ENCODE data around the gene POLD3.

The POLD3 gene

DNA sequence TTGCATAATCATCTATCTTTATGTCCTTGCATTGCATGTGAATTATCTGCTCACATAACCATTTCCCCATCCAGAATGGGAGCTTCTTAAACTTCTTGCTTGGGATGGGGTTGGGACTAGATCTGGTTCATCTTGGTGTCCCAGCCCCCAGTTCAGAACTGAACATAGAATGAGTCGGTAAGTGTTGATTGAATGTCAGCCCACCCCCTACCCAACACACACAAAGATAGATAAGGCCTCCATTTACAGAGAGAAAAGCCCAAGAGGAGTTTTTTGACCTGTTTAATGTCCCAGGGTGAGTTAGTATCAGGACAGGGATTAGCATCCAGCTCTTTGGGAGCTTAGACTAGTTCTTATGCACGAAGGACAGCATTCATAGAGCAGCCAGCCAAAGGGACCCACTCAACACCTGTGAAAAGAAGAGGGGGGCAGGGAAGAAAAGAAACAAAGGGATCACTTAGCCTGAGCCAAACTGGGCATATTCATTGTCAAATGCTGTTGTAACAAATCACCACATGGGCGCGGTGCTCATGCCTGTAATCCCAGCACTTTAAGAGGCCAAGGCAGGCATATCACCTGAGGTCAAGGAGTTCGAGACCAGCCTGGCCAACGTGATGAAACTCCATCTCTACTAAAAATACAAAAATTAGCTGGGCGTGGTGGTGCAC is 81.4 kb downstream of the POLD3 start:
- no peak for DNase-seq

DNA sequence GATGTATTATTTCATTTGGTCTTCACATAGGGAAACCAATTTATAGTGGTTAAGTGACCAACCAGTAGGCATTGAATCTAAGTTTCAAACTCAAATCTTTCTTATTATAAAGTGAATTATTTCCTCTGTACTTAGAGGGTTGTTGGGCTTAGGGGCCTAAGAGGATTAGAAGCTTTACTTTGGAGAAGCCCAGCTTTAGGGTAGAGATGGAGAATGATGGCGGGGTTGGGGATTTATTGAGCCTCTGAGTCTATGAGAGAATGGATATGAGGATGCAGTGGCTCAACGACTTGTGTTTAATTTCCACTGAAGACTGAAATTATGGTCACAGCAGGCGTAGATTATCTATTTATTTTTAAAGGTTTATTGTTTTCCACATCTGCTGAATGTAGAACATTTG is 83.4 kb downstream of the POLD3 start:
- DNase-seq = no peak

DNA sequence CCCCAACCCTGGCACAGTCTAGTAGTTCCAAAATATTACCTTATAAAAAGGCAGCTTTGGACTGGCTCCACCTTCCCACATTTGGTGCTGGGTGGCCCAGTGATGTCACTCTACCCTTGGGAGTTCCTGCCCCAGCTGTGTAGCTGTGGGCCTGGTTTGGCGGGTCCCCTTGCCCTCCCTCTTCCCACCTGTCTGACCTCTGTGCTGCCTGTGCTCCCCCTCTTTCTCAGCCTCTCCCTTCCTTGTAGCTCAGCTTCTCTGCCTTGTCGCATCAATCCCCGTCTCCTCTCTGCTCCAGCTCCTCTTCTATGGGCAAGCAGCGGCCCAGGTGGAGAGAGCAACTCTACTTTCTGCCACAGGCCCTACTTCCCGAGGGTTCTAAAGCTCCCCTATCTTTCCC is 84.2 kb downstream of the POLD3 start:
- DNase-seq = no peak

DNA sequence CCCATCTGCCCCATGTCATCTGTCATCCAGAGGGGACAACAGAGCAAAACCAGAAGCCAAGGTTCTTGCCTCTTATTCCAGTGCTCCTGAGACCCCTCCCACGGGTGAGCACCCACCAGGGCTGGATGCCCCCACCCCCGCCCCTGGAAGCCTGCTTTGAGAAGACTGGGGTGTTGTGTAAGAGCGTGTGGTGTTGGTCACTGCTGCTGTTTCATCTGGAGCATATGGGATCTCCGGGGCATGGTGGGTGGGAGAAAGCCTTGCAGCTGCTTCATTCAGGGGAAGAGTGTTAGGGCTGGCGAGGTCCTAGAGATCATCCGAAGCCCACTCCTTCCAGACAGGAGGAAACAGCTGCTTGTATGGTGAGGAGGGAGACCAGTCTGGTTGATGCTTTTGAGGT is 84.7 kb downstream of the POLD3 start:
- no peak for DNase-seq

DNA sequence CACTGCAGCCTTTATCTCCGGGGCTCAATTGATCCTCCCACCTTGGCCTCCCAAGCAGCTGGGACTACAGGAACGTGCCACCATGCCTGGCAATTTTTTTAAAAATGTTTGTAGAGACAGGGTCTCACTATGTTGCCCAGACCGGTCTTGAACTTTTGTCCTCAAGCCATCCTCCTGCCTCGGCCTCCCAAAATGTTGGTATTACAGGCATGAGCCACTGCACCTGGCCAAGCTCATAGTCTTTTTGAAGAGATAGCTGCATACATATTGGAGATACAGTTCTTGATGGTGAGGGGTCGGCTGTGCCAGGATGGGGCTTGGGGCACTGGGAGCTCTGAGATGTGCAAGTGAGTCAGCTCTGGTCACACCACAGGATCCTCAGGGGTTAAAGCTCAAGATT is 85.7 kb downstream of the POLD3 start:
- DNase-seq = no peak

DNA sequence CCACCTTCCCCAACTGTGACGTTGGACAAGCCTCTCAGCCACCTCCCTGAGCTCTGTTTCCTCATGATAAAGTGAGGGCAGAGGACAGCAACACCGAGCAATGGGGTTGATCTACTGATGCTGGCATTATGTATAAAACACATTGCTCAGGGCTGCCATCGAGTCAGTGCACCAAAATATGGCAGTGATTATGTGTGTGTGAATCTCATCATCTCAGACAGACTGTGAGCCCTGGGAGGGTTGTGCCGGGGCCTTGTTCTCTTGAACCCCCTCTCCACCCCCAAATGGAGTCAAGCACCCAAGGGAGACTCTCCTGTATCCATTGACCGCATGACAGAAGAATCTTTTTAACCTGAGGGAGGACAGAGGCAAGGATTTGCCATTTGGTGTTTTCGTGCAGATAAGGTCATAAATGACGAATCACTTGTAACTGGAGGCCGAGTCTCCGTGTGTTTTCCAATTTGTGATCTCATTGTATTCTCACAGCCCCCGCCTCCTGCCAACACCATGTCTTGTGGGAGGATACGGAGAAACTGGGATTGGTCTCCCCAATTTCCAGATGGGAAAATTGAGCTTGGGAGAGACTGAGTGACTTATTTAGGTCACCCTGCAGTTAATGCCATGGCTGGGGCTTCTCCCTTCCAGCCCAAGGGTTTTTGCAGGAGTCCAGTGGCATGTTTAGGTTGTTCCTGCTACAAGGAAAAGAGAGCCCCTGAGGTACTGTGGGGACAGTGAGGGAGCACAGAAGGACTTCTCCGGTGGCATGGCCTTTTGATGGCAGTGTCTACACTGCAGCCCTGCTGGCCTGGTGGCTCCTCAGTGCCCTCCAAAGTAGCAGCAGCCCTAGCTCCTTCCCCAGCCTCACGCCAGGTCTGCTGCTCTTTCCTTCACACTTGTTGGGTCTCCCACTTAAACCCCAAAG is 86.5 kb downstream of the POLD3 start:
- no peak for DNase-seq

DNA sequence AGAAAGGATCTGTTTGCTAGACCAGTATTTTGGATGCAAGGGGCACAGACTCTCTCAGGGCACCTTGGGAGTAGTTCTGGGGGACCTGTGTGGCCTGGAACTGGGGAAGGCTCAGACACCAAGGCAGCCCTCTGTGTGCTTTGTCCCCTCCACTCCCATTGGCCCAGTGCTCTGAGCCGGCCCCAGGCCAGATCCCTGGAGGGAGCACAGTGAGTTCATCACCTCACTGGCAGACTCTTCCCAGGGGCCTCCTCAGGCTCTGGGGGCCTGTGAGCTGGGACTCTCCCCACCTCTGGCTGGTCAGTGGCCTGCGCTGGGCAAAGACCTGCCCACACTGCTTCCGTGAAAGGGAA is 87.1 kb downstream of the POLD3 start:
- no peak for DNase-seq

DNA sequence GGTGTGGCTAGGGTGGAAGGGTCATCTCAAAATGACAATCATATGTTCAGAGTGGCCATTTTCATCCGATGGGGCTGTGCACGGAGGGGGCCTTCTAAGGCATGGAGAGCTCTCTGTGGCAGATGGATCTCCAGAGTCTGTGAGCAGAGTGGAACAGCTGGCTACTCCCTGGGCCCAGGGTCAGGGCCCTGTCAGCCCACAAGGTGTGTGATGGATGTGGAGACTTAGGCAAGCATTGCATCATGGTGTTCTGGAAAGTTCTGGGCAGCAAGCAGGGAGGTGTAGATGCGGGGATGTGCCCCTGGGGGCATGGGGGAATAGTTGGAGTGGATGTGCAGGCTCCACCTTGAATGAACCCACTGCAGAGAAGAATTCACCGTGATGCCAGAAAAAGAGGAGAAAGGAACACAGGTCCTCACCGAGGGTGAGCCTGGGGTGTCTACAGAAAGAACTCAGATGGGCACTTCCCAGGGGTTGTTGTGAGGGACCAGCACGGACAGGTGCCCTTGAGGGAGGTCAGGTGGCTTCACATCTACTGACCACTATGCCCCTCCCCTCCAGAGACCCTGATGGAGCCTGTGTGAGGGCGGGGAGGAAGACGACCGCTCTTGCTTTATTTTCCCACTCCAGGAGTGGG is 87.8 kb downstream of the POLD3 start:
- DNase-seq = no peak

DNA sequence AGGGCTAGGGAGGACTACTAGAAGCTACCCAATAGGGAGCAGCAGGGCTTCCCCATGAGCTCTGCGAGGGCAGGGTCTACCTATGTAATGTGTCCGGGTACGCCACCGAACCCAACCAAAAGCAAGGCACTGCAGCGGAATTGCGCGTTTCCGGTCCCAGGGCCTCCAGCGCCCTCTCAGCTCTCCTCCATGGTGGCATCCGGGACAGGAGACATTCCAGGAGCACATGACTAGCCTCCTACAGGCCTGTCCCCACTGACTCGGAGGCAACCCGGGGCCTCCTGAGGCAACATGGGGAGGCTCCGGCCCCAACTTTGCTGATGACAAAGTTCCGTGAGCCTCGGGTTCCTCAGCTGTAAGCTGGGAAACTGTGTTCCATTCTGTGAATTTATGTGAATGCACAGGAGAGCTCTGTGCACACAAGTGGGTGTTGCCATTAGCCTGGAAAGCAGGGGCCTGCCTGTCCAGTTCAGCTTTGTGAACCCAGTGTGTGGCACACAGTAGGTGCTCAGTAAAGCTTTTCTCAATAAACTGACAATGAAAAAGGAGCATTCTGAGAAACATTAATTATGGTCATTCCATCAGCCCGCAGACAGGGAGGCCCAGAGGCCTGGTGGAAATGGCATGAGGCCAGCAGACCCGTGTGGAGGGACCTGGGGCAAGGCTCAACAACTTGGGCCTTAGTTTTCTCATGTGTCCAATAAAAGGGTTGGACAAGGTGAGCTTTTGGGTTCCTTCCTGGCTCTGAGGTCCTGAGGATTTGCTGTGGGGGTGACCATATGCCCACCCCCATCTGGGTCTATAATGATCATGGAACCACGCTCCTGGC is 88.5 kb downstream of the POLD3 start:
- DNase-seq = no peak

DNA sequence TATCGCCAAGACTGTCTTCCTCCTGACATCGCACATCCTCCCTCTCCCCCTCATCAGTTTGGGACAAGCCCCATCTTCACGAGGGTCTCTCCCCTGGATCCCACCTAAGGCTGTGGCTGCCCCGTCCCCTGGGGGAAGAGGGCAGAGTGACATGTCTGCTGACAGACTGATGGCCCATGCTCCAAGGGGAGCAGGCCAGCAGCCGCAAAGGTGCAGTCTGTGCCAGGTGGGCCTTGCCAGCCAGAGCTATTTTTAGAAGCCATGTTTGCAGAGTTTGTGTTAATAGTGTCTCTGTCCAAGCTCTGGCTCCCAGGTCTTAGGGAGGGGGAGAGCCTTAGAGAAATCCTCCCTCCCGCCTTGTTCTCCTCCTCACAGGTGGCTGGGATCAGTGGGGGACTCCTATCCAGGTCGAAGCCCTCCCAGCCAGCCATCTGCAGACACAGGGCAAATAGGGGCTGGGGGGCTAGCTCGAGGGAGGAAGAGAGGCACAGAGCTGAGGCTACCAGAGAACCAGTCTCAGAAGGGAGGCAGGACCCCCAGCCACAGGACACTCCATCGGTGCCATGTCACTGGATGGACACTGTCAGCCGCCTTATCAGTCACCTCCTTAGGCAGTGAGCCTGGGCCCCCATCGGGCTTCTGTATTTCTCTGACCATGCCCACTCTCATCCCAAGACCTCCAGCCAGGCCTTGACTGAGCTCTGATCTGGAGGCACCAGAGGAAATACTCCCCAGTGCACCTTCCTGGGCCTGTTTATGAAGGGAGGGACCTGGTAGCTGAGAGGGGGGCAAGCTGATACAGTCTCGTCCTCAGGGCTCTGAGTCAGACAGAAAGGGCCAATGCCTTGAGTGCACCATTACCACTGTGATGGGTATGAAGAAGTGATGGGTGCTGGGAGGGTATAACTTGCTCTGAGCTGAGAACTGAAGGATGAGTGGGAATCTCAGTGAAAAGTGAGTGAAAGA is 89.6 kb downstream of the POLD3 start:
- DNase-seq = no peak

DNA sequence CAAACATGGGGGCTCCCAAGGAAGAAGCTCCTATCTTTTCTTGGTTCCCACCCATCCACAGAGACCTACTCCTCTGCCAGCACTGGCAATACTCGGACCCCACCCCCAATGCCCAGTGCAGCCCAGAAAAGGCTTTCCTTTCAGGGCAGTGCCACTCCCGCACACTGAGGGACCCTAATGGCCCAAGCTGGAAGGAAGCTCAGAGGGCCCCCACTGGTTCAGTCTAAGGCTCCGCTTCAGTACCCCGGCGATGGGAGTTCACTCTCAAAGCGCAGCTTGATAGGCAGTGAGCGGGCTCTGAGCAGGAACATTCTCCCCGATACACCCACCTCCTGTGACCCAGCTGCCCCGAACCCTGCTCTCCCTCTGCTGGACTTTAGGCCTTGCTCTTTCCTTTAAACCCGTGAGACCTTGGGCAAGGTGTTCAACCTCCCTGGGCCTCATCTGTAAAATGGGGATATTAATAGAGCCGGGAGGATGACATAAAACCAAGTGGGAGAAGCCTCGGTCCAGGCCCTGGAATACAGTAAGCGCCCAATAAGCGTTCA is 90.4 kb downstream of the POLD3 start:
- no peak for DNase-seq

DNA sequence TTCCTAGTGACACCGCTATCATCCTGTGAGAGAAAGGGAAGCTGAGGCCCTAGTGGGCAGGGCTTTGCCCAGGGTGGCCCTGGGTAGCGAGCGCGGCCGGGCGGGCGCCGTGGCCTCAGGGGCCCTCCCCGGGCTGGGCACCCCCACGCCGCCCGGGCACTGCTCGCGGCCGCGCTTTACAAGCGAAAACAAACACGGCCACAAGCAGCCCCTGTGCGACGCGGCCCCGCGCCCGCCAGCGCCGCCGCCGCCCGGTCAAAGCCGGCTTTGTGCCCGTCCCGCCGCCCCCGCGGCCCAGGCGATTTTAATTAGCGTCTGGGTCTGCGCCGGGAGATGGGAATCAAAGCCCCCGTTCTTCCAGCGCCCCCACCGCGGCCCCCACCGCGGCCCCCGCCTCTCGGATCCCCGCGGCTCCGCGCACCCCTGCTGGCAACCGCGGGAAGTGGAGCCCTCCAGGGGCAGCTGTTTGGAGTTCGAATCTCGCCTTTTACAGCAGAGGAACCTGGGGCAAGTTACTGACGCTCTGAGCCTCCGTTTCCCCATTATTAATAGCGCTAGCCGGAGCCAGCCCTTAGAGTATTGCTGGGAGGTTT is 91.0 kb downstream of the POLD3 start:
- DNase-seq = no peak

DNA sequence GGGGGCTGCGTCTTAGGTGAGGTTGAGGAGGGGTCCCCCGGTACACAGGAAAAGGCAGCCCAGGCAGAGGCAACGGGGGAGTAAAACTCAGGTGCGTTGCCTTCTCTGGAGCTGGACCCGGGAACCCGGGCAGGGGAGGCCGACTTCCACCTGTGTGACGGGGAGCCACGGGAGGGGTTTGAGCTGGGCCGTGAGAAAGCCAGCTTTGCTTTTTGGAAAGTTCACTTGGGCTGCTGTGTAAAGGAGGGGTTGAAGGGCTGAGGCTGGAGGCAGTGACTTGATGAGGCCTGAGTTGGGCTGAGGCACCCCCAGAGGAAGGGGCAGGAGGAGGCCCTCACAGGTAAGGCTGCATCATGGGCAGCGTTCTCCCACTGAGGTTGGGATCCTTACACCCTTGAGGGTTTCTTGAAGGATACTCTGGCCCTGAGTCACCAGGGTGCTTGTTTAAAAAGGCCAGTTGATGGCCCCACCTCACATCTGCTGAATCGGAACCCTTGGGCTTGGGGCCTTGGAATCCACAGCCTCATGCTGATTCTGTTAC is 91.6 kb downstream of the POLD3 start:
- DNase-seq = no peak

DNA sequence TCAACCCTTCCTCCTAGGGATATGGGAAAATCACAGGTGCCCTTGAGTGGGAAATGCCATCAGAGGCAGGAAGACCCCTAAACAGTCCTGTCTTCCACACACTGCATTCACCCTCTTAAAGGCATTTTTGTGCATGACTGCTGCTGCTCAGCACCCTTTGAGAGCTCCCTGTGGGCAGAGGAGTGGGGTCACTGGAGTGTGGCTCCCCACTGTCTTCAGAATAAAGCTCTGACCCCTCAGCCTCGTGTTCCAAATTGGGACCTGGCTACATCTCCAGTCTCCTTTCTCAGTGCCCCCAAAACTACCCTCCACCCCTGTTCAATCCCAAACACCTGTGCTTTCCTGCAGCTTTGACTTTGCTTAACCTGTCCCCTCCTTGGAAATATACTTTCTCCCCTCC is 92.3 kb downstream of the POLD3 start:
- no peak for DNase-seq

DNA sequence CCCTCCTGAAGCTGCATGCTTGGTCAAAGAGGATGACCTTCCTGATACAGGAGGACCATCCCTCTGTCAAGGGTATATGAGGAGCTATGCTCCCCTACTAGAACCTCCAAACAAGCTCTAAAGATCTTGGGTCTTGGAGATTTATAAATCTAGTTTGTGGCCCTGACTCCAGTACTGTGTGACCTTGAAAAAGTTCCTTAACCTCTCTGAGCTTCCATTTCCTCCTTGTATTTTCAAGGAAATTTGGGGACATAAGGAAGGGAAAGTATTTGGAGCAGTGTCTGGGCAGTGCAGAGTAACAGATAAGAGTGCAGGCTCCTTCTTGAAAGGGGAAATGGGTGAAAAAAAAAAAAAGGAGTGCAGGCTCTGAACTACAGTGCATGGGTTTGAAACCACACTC is 93.0 kb downstream of the POLD3 start:
- no peak for DNase-seq

DNA sequence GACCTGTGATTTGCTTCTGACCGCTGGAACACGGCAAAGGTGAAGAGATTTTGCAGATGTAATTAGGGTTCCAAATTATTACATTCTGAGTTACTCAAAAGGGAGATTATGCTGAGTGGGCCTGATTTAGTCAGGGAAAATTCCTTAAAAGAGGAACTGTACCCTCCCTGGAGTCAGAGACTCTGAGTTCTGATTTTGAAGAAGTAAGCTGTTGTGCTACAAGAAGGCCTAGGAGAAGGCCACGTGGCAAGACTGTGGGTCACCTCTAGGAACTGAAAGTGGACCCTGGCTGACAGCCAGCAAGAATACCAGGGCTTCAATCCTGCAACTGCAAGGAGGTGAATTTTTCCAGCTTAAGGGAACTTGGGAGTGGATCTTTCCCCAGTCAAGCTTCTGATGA is 93.5 kb downstream of the POLD3 start:
- peak; percentile 90 to 93 for DNase-seq

DNA sequence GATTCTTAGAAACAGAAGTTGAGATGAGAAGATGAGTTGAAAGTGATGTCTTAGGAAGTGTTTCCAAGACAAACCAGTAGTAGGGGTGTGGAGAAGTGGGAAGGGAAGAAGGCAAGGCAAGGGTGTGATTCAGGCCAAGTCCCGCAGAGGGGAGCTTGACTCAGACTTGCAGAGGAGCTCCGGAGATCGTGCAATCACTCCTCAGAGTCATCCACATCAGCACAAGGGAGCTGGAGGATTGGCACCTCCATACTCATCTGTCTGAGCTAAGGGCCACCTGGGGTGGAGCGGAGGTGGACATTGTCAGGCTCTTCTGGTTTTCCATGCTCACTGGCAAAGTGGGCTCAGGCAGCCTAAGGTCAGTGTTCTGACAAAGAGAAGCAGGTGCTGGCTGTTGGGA is 94.4 kb downstream of the POLD3 start:
- DNase-seq = peak; percentile 64 to 85

DNA sequence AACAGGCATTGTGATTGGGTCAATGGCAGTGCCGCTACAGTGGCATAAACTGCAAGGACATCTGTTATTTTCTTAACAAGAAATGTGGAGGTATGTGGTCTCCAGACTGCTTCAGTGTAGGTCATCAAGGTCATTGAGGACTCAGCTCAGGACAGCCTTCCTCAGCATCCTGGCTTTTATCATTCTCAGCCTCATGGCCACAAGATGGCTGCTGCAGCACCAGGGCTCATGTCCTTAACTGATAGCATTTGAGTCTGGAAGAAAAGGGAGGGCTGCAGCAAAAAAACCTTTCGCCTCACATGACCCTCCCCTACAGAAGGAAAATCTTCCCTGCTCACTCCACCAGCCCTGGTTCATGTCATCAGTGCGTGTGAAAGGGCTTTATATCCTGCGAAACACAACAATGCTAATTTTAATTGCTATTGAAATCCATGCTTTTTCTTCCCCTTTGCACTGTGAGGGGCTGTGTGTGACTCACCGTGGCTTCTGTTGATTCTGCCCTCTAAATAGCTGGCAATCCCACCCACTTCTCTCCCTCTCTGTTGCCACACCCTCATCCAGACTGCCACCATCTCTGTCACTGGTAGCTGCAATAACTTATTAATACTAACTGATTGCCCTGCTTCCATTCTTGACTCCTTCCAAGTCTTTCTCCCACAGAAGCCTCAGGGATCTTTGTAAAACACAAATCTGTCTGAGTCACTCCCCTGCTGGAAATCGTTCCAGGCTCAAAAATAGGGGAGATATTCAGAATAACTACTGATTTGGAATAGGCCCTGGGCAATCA is 95.0 kb downstream of the POLD3 start:
- DNase-seq = peak; percentile 78 to 80

DNA sequence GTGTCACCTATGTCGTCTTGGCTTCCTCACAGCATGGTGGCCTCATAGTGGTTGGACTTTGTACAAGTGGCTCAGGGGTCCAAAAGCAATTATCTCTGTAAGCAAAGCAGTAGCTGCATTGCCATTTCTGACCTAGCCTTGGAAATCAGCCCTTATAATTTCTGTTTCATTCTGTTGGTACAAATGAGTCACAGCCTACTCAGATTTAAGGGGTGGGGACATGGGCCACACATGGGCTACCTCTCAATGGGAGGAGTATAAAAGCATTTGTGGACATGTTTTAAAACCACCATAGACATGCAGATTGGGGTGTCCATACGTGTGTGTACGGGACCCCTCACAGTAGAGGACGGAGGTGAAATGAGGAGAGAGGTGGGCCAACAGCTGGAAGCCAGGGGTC is 97.3 kb downstream of the POLD3 start:
- no peak for DNase-seq

DNA sequence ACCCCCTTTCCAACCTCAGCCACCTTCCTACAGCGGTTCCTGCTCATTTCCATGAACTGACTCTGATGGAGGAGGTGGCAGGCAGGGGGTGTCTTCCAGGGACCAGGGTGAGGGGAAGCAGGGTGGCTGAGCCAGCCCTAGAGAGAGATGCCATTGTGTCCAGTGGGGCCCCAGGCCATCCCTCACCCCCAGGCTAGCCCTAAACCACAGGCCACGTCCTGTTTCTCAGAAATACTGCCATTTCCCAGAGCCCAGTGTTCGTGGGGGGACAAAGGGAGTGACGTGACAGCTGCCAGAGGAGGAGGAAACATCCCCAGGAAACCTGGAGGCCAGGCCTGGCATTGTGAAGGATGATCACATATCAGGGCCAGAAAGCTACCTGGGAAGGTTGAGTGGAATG is 99.4 kb downstream of the POLD3 start:
- no peak for DNase-seq

Measured in inflammatory macrophage (primary cell).